ENCODE results near the gene CTDSPL. TPM values are rescaled to one million over a fixed set of nuclear protein-coding genes. Genes with fewer than 3 reads are reported as not detected.

CTDSPL gene
- total and polyA plus RNA-seq, 2 of the 8 experiments (the other 6 are each of a cell fraction or from before 2014, with no cell fraction given): 20.3 to 42.2 TPM

DNA sequence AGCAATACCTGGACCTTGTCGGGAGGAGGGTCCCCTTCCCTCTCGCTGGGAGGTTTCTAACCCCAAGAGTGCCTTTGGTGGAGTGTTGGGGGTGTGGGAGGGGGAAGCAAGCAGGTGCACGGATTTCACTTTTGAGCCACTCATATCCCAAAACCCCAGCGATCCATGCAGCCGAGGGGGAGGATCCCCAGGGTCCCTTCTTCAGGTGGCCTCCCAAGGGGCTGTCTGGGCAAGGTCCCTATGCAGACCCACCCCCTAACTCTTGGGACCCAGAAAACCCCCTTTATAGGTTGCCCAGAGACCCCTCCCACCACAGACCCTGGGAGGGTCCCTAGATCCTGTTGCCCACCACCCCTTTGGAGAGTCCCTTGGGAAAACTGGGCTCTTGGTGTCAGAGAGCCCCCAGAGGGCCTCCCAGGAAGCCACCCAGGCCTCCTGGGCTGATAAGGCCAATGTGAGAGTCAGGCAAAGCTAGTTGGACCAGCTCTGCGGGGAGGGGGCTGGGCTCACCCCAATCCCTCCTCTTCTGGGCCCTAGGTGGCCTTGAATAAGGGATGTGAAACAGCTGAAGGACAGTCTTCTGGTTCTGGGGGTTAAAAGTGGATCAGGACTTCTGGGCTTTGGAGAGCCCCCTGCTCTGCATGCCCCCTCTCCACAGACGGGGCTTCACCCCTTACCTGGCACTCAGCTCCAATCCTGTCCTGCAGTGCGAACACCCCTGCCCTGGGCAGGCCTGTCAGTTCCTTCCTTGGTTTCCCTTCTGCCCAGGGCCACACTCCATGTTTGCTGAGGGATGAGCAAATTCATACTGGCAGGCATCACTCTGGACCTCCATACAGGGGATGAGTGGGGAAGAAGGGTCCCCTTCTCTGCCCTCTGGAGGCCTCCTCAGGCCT lies 168.7 kb downstream of the CTDSPL start:
- DNase-seq (ENCODE audit: low read depth in 1 of 2, low spot score in 2 of 2) (no peak), FAIRE-seq (no peak)
- Histone ChIP-seq H2AK5ac (ENCODE audit: low read depth, low read length) (no peak overlapping the region), H3K27ac (ENCODE audit: low read depth, low read length) (no peak overlapping the region), H3K23ac (ENCODE audit: insufficient read length) (no peak overlapping the region), H3K4ac (replicated peaks; ENCODE audit: insufficient read length, low read depth, low read length) (no peak overlapping the region), H3K9me3 (ENCODE audit: insufficient read depth in 2 of 2, low read depth in 1 of 2, low read length in 1 of 2) (no peaks in the 10 kb centered on the region), H4K5ac (ENCODE audit: insufficient read length, low read depth, low read length) (no peak overlapping the region), H3K14ac (ENCODE audit: insufficient read length) (no peak overlapping the region), H3K27me3 (replicated peaks in 1 of 4; ENCODE audit: control insufficient read depth in 3 of 4, extremely low read depth in 1 of 4, insufficient read depth in 3 of 4, low read length in 3 of 4) (peaks cover 27 to 58% (median 50%) of the 10 kb centered on the region in 4 experiments), H4K8ac (ENCODE audit: extremely low read depth, insufficient read depth, low read length) (peak overlapping the region; percentile 87), H2AFZ (ENCODE audit: low read length) (peak overlapping the region; percentile 58; the same call in 1 of the 2 replicates), H2BK15ac (ENCODE audit: low read length) (no peak overlapping the region), H3K9ac (replicated peaks in 1 of 4; ENCODE audit: extremely low read depth in 1 of 4, low read depth in 3 of 4, low read length in 3 of 4) (peak overlapping the region in 3 of 4 experiments; percentile 22 to 38 (median 25); a peak in 5 of 7 replicates), H3K79me1 (ENCODE audit: low read depth, low read length) (no peaks in the 10 kb centered on the region), H3K23me2 (ENCODE audit: low read depth, low read length) (peaks cover 12% of the 10 kb centered on the region; the same call in 1 of the 2 replicates), H4K20me1 (replicated peaks in 1 of 2; ENCODE audit: control insufficient read depth in 1 of 2, insufficient read depth in 2 of 2, low read length in 2 of 2) (peaks cover 8% of the 10 kb centered on the region in 2 experiments), H2BK12ac (ENCODE audit: low read depth, low read length) (peak overlapping the region; percentile 18; the same call in 1 of the 2 replicates), H3K4me3 (ENCODE audit: extremely low read depth in 1 of 4, insufficient read depth in 2 of 4, low read depth in 3 of 4, low read length in 4 of 4) (peak overlapping the region; percentile 50 to 88 (median 61)), H3K79me2 (ENCODE audit: control insufficient read depth in 1 of 2, insufficient read depth in 2 of 2, low read length in 2 of 2) (no peaks in the 10 kb centered on the region), H2BK120ac (replicated peaks; ENCODE audit: low read depth, low read length) (no peak overlapping the region), H3K4me2 (ENCODE audit: insufficient read depth in 1 of 2, low read depth in 2 of 2, low read length in 2 of 2) (peak overlapping the region; percentile 69 to 83), H3K18ac (ENCODE audit: extremely low read depth, low read length) (peak overlapping the region; percentile 1; the same call in 1 of the 2 replicates), H3K4me1 (replicated peaks in 1 of 4; ENCODE audit: control insufficient read depth in 3 of 4, insufficient read depth in 4 of 4, low read length in 3 of 4) (peaks cover 0 to 6% (median 4%) of the 10 kb centered on the region in 4 experiments; a peak in 6 of 7 replicates), H2BK5ac (ENCODE audit: low read depth, low read length) (no peak overlapping the region), H3K56ac (replicated peaks; ENCODE audit: insufficient read length, low read depth, low read length) (peak overlapping the region; percentile 33), H3K36me3 (ENCODE audit: control insufficient read depth in 2 of 4, insufficient read depth in 4 of 4, low read length in 3 of 4) (no peaks in the 10 kb centered on the region), H4K91ac (replicated peaks; ENCODE audit: insufficient read length, low read length) (no peak overlapping the region), H2BK20ac (ENCODE audit: low read length) (no peak overlapping the region; the same call in 1 of the 2 replicates)
- TF ChIP-seq SUZ12 (IDR thresholded peaks at IDR 0.05; ENCODE audit: low read length) (peak; percentile 23; the same call in 1 of the 2 replicates), CEBPB (IDR thresholded peaks at IDR 0.05; ENCODE audit: low read depth, low read length) (no peak)
- WGBS, 2 experiments (ENCODE audit: extremely low coverage in 1 of 2, insufficient coverage in 1 of 2, insufficient read length in 1 of 2, insufficient replicate concordance in 2 of 2, low coverage in 1 of 2, low lambda C conversion rate in 2 of 2, missing lambda C conversion rate in 1 of 2): 65% methylated on average over 8 of the region's 8 CpGs; no CpG with 5 or more reads in 1 of the 2 experiments
- CTCF ChIA-PET (ENCODE audit: partially characterized antibody): interaction anchor here (0.6 to 4.1 kb wide), 5 partner anchors 11 to 121 kb away, joined by 3 to 15 read pairs (median 4); no protein-coding TSS in a partner anchor
- POLR2A ChIA-PET (ENCODE audit: partially characterized antibody): interaction anchor here (1.0 to 2.2 kb wide), 3 partner anchors 8 to 36 kb away, joined by 3 to 9 read pairs (median 5); partner anchors contain the start of gene DLEC1
